GM23338 (cell line): ENCODE results near the gene PDCD10. TPM values are rescaled to one million over a fixed set of nuclear protein-coding genes. Genes with fewer than 3 reads are reported as not detected.

Experiments
- ATAC-seq: fragments of 200-7000 bp; cut with Tn5 transposase; 3 replicates; pipeline ENCODE4 v1.9.1; 2020
- DNase-seq: peaks from one replicate; pipeline ENCODE4 v3.0.0-alpha.2; 2015; ENCODE audit warnings: low spot score
- H2AFZ ChIP-seq: fragments of 200-600 bp; sonication (generic); 2 replicates; pipeline ENCODE4 v1.8.0; 2016; ENCODE audit warnings: antibody characterized with exemption, mild to moderate bottlenecking, moderate library complexity
- H3F3A ChIP-seq: fragments of 200-600 bp; sonication (generic); replicated peaks from 2 replicates; pipeline ENCODE4 v1.8.0; 2017; ENCODE audit warnings: antibody characterized with exemption, mixed run types, low read depth
- H3K27ac ChIP-seq: fragments of 200-600 bp; sonication (generic); 2 replicates; pipeline ENCODE4 v1.6.1; 2016; ENCODE audit warnings: low read depth
- H3K27me3 ChIP-seq: fragments of 200-600 bp; sonication (generic); 2 replicates; pipeline ENCODE4 v1.8.0; 2016; ENCODE audit warnings: mild to moderate bottlenecking, mixed run types, moderate library complexity; ENCODE audit not compliant: insufficient read depth
- H3K36me3 ChIP-seq: fragments of 200-600 bp; sonication (generic); 2 replicates; pipeline ENCODE4 v1.8.0; 2016; ENCODE audit warnings: mild to moderate bottlenecking; ENCODE audit not compliant: insufficient read depth
- H3K4me1 ChIP-seq: fragments of 200-600 bp; sonication (generic); 2 replicates; pipeline ENCODE4 v1.8.0; 2016; ENCODE audit warnings: mild to moderate bottlenecking, moderate library complexity; ENCODE audit not compliant: insufficient read depth
- H3K4me2 ChIP-seq: fragments of 200-600 bp; sonication (generic); 2 replicates; pipeline ENCODE4 v1.7.1; 2017; ENCODE audit warnings: mixed run types
- H3K4me3 ChIP-seq: fragments of 200-600 bp; sonication (generic); 2 replicates; pipeline ENCODE4 v1.6.1; 2016; ENCODE audit warnings: mixed run types
- H3K79me2 ChIP-seq: fragments of 200-600 bp; sonication (generic); replicated peaks from 2 replicates; pipeline ENCODE4 v1.8.0; 2017; ENCODE audit warnings: mild to moderate bottlenecking; ENCODE audit not compliant: insufficient read depth
- H3K9me2 ChIP-seq: fragments of 200-600 bp; sonication (generic); 2 replicates; pipeline ENCODE4 v1.8.0; 2017; ENCODE audit not compliant: insufficient read depth
- H4K20me1 ChIP-seq: fragments of 200-600 bp; sonication (generic); replicated peaks from 2 replicates; pipeline ENCODE4 v1.8.0; 2017; ENCODE audit warnings: mild to moderate bottlenecking; ENCODE audit not compliant: insufficient read depth
- H3K27ac Mint-ChIP-seq: 2 replicates; pipeline ENCODE4 v1.8.0; 2020; ENCODE audit warnings: inconsistent platforms, mild to moderate bottlenecking, moderate library complexity, mixed read lengths
- H3K27me3 Mint-ChIP-seq: 3 replicates; pipeline ENCODE4 v1.8.0; 2022; ENCODE audit warnings: low read depth, mild to moderate bottlenecking, moderate library complexity, mixed read lengths, inconsistent platforms; ENCODE audit not compliant: insufficient read depth, poor library complexity
- H3K36me3 Mint-ChIP-seq: 3 replicates; pipeline ENCODE4 v1.8.0; 2021; ENCODE audit warnings: low read depth, mild to moderate bottlenecking, inconsistent platforms, moderate library complexity, mixed read lengths
- H3K4me1 Mint-ChIP-seq: 3 replicates; pipeline ENCODE4 v1.8.0; 2020; ENCODE audit warnings: mild to moderate bottlenecking, inconsistent platforms, mixed read lengths
- H3K4me3 Mint-ChIP-seq: 3 replicates; pipeline ENCODE4 v1.8.0; 2021; ENCODE audit warnings: moderate library complexity, mild to moderate bottlenecking, inconsistent platforms, mixed read lengths
- H3K9me3 Mint-ChIP-seq: 3 replicates; pipeline ENCODE4 v1.8.0; 2020; ENCODE audit warnings: moderate library complexity, mild to moderate bottlenecking, inconsistent platforms, mixed read lengths
- CREB1 ChIP-seq: fragments of 250-450 bp; sonication (Bioruptor Pico); IDR thresholded peaks from 2 replicates; pipeline ENCODE4 v1.5.0; 2020; ENCODE audit warnings: low read depth, mild to moderate bottlenecking, moderate library complexity
- EZH2 ChIP-seq: fragments of 200-600 bp; sonication (generic); IDR thresholded peaks from one replicate; pipeline ENCODE4 v1.8.0; 2017; ENCODE audit warnings: antibody characterized with exemption, mild to moderate bottlenecking, low read depth; ENCODE audit not compliant: unreplicated experiment
- EZH2phosphoT487 ChIP-seq: fragments of 200-600 bp; sonication (generic); IDR thresholded peaks from one replicate; pipeline ENCODE4 v1.8.1; 2018; ENCODE audit warnings: antibody characterized with exemption; ENCODE audit not compliant: unreplicated experiment
- JUNB ChIP-seq: IDR thresholded peaks from one replicate; pipeline ENCODE4 v1.6.1; 2016; ENCODE audit warnings: antibody characterized with exemption; ENCODE audit not compliant: unreplicated experiment
- NANOG ChIP-seq: IDR thresholded peaks from 2 replicates; pipeline ENCODE4 v1.6.1; 2016; ENCODE audit warnings: antibody characterized with exemption, borderline replicate concordance
- POLR2AphosphoS5 ChIP-seq: IDR thresholded peaks from 2 replicates; pipeline ENCODE4 v1.6.1; 2016; ENCODE audit warnings: antibody characterized with exemption, low read depth
- REST ChIP-seq: IDR thresholded peaks from one replicate; pipeline ENCODE4 v1.6.1; 2018; ENCODE audit warnings: antibody characterized with exemption; ENCODE audit not compliant: unreplicated experiment
- STAT1 ChIP-seq: IDR thresholded peaks from one replicate; pipeline ENCODE4 v1.6.1; 2016; ENCODE audit warnings: antibody characterized with exemption; ENCODE audit not compliant: unreplicated experiment
- ZNF114 ChIP-seq: fragments of 250-450 bp; sonication (Bioruptor Pico); IDR thresholded peaks from 2 replicates; pipeline ENCODE4 v1.5.0; 2020; ENCODE audit warnings: mild to moderate bottlenecking, moderate library complexity
- ZNF331 ChIP-seq: fragments of 250-450 bp; sonication (Bioruptor Pico); IDR thresholded peaks from 2 replicates; pipeline ENCODE4 v1.5.0; 2020; ENCODE audit warnings: low read depth, mild to moderate bottlenecking, moderate library complexity
- polyA plus RNA-seq: library from polyadenylated mRNA; unstranded; fragments of >200 nt; fragmentation: Nextera tagmentation; extraction: Ambion mirVana; gene quantifications from 2 replicates; pipeline ENCODE4 v1.2.1, GENCODE V29; 2016
- total RNA-seq: library from RNA; depleted of rRNA; stranded (reverse); fragments of >200 nt; shearing (Covaris generic); gene quantifications from 2 replicates; pipeline ENCODE4 v1.2.3, GENCODE V29; 2014
- TF ChIP-seq, protein P1 (sequence below): fragments of 250-450 bp; sonication (Bioruptor Pico); IDR thresholded peaks from 2 replicates; pipeline ENCODE4 v1.5.0; 2020; ENCODE audit warnings: mild to moderate bottlenecking, moderate library complexity
- TF ChIP-seq, protein P2 (sequence below): IDR thresholded peaks from 2 replicates; pipeline ENCODE4 v1.6.1; 2016; ENCODE audit warnings: antibody characterized with exemption
- TF ChIP-seq, protein P3 (sequence below), 2 experiments: fragments of 200-600 bp in 1 of 2; sonication (generic) in 1 of 2; conservative IDR thresholded peaks; 2 replicates each; pipeline versions ENCODE4 v1.5.1 to v1.6.1; 2016 to 2017; ENCODE audit warnings: antibody characterized with exemption in 2 of 2, low read depth in 2 of 2, mild to moderate bottlenecking in 2 of 2, moderate library complexity in 1 of 2

The PDCD10 gene
- total and polyA plus RNA-seq, 2 experiments from 2014 or later, result 95.2 to 125 TPM

DNA sequence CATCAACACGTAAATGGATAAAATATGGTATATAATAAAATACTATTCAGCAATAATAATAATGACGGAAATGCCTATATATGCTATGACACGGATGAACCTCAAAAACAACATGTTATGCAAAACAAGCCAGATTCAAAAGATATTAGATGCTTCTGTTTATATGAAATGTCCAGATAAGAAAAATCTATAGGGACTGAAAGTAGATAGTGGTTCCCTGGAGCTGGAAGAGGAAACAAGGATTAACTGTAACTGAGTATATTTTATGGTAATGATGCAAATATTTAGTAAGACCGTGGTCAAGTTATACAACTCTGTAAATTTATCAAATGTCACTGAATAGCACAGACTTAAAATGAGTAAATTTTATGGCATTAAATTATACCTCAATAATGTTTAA lies 55.2 kb downstream of the PDCD10 start:
- ATAC-seq (no peak), DNase-seq (no peak)
- Mint-ChIP-seq H3K27me3 (no peaks in the 10 kb centered on the region), H3K36me3 (peaks cover 59% of the 10 kb centered on the region), H3K27ac (no peak overlapping the region), H3K4me1 (no peaks in the 10 kb centered on the region), H3K9me3 (peaks cover 21% of the 10 kb centered on the region), H3K4me3 (no peak overlapping the region)
- Histone ChIP-seq H3K27me3 (no peaks in the 10 kb centered on the region), H3K4me3 (no peak overlapping the region), H3K27ac (no peak overlapping the region), H2AFZ (no peak overlapping the region), H3K4me1 (no peaks in the 10 kb centered on the region), H3K4me2 (no peak overlapping the region), H3K36me3 (peaks cover 17% of the 10 kb centered on the region; the same call in 1 of the 2 replicates), H3K9me2 (no peaks in the 10 kb centered on the region), H3K79me2 (no peaks in the 10 kb centered on the region), H4K20me1 (no peaks in the 10 kb centered on the region), H3F3A (no peaks in the 10 kb centered on the region)
- TF ChIP-seq, protein P1, sequence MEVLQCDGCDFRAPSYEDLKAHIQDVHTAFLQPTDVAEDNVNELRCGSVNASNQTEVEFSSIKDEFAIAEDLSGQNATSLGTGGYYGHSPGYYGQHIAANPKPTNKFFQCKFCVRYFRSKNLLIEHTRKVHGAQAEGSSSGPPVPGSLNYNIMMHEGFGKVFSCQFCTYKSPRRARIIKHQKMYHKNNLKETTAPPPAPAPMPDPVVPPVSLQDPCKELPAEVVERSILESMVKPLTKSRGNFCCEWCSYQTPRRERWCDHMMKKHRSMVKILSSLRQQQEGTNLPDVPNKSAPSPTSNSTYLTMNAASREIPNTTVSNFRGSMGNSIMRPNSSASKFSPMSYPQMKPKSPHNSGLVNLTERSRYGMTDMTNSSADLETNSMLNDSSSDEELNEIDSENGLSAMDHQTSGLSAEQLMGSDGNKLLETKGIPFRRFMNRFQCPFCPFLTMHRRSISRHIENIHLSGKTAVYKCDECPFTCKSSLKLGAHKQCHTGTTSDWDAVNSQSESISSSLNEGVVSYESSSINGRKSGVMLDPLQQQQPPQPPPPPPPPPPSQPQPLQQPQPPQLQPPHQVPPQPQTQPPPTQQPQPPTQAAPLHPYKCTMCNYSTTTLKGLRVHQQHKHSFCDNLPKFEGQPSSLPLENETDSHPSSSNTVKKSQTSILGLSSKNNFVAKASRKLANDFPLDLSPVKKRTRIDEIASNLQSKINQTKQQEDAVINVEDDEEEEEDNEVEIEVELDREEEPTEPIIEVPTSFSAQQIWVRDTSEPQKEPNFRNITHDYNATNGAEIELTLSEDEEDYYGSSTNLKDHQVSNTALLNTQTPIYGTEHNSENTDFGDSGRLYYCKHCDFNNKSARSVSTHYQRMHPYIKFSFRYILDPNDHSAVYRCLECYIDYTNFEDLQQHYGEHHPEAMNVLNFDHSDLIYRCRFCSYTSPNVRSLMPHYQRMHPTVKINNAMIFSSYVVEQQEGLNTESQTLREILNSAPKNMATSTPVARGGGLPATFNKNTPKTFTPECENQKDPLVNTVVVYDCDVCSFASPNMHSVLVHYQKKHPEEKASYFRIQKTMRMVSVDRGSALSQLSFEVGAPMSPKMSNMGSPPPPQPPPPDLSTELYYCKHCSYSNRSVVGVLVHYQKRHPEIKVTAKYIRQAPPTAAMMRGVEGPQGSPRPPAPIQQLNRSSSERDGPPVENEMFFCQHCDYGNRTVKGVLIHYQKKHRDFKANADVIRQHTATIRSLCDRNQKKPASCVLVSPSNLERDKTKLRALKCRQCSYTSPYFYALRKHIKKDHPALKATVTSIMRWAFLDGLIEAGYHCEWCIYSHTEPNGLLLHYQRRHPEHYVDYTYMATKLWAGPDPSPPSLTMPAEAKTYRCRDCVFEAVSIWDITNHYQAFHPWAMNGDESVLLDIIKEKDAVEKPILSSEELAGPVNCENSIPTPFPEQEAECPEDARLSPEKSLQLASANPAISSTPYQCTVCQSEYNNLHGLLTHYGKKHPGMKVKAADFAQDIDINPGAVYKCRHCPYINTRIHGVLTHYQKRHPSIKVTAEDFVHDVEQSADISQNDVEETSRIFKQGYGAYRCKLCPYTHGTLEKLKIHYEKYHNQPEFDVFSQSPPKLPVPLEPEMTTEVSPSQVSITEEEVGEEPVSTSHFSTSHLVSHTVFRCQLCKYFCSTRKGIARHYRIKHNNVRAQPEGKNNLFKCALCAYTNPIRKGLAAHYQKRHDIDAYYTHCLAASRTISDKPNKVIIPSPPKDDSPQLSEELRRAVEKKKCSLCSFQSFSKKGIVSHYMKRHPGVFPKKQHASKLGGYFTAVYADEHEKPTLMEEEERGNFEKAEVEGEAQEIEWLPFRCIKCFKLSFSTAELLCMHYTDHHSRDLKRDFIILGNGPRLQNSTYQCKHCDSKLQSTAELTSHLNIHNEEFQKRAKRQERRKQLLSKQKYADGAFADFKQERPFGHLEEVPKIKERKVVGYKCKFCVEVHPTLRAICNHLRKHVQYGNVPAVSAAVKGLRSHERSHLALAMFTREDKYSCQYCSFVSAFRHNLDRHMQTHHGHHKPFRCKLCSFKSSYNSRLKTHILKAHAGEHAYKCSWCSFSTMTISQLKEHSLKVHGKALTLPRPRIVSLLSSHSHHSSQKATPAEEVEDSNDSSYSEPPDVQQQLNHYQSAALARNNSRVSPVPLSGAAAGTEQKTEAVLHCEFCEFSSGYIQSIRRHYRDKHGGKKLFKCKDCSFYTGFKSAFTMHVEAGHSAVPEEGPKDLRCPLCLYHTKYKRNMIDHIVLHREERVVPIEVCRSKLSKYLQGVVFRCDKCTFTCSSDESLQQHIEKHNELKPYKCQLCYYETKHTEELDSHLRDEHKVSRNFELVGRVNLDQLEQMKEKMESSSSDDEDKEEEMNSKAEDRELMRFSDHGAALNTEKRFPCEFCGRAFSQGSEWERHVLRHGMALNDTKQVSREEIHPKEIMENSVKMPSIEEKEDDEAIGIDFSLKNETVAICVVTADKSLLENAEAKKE (CRISPR knock-in tag), result no peak
- TF ChIP-seq EZH2phosphoT487 (no peak), CREB1 (CRISPR knock-in tag) (no peak), ZNF331 (CRISPR knock-in tag) (no peak), POLR2AphosphoS5 (no peak), JUNB (no peak), ZNF114 (CRISPR knock-in tag) (no peak), EZH2 (no peak), NANOG (no peak), REST (no peak), STAT1 (no peak)
- TF ChIP-seq, protein P2, sequence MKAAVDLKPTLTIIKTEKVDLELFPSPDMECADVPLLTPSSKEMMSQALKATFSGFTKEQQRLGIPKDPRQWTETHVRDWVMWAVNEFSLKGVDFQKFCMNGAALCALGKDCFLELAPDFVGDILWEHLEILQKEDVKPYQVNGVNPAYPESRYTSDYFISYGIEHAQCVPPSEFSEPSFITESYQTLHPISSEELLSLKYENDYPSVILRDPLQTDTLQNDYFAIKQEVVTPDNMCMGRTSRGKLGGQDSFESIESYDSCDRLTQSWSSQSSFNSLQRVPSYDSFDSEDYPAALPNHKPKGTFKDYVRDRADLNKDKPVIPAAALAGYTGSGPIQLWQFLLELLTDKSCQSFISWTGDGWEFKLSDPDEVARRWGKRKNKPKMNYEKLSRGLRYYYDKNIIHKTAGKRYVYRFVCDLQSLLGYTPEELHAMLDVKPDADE, result no peak
- TF ChIP-seq, protein P3, sequence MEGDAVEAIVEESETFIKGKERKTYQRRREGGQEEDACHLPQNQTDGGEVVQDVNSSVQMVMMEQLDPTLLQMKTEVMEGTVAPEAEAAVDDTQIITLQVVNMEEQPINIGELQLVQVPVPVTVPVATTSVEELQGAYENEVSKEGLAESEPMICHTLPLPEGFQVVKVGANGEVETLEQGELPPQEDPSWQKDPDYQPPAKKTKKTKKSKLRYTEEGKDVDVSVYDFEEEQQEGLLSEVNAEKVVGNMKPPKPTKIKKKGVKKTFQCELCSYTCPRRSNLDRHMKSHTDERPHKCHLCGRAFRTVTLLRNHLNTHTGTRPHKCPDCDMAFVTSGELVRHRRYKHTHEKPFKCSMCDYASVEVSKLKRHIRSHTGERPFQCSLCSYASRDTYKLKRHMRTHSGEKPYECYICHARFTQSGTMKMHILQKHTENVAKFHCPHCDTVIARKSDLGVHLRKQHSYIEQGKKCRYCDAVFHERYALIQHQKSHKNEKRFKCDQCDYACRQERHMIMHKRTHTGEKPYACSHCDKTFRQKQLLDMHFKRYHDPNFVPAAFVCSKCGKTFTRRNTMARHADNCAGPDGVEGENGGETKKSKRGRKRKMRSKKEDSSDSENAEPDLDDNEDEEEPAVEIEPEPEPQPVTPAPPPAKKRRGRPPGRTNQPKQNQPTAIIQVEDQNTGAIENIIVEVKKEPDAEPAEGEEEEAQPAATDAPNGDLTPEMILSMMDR (conservative IDR thresholded peaks at IDR 0.05; ENCODE audit: low read depth in 2 of 2), result no peak
